NCI-H1105 (cell line): ENCODE results near the gene MLYCD.
A peak's percentile ranks its signal among the peaks of the same experiment; 100 is the strongest.

Experiments used
- DNase-seq: peaks from one replicate; lab custom pipeline; 2025; lab: John Stamatoyannopoulos, UW

MLYCD gene

DNA sequence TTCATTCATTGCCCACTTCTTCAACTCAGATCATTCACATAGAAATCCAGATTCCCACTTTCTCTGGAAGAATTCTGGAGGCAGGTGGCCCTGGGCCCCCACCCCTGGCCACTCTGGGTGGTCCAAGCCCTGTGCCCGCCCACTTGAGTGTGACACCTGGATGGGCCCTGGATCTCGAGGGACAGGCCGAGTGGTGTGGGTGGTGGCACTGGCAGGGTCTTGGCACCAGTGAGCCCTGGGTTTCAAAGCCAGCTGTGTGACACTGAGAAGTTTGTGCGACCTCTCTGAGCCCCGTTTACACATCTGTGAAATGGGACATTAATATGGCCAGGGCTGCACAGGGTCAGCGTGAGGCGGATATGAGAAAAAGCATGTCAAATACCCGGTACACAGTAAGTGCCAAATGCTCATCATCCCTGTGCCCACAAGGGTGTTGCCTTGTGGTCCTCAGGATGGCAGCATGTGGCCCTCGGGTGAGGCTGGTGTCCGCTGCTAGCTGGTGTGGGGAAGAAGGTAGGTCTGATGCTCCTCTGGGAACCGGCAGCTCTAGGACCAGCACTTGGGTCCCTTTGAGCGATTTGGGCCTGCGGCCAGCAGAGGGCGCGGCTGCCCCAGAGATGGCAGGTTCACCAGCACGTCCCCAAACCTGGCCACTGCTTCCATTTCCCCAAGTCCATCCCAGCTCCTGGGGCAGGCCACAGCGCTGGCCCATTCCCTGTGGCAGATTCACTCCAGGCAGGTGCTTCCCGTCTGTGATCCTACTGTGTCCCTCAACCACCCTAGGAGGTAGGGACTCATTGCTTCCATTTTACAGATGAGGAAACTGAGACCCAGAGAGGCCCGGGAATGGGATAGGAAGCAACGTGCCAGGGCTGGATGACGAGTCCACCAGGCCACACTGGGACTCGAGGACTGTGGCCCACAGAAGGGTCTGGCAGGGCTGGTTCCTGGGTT lies 57.7 kb downstream of the MLYCD start:
- peak; percentile 28 for DNase-seq

DNA sequence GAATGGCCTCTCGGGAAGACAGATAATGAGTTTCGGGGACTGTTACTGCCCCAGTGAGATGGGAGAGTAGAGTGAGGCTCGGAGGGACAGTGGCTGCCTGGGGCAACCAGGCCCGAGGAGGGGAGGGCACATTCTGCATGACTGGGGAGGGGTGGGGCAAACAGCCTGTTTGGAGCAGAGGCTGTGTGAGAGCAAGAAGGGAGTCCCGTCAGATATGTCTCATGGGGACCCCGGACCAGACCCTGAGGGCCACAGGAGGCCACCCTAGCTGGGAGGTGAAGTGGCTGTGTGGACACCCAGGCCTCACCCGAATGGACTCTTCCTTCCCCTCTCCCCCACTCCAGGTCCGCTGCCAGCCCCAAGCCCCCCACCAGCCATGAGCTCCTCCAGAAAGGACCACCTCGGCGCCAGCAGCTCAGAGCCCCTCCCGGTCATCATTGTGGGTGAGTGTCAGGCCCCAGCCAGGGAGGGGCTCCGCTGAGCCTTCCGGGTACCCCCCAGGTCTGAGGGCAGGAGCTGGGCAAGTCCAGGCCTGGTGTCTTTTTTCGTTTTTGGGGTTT lies 58.5 kb downstream of the MLYCD start:
- no peak for DNase-seq

DNA sequence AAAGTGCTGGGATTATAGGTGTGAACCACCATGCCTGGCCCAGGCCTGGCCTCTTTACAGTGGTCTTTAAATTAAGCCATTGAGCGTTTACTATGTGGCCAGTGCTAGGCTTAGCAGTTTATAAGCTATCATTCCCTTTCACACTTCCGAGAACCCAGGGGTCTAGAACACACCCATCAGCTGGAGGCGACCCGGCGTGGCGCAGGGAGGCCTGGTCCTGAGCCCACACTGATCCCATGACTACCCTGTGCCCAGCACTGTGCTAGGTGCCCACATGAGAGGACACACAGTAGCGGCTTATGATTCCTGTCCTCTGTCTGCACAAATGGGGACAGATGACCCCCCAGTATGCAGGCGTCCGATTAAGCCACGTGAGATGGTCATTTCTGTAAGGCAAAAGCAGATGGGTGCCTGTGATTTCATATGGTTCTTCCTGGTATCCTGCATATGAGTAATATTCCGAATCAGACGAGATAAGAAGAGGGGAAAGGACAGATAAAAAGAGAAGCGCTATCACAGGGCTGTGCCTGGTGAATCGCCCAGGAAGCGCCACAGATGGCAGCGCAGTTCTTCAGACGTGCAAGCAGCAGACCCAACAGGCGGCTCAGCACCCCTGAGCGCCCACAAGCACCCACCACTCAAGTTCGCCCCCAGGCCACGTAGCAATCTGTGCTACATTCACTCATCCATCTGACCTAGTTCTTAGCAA lies 59.4 kb downstream of the MLYCD start:
- DNase-seq: no peak

DNA sequence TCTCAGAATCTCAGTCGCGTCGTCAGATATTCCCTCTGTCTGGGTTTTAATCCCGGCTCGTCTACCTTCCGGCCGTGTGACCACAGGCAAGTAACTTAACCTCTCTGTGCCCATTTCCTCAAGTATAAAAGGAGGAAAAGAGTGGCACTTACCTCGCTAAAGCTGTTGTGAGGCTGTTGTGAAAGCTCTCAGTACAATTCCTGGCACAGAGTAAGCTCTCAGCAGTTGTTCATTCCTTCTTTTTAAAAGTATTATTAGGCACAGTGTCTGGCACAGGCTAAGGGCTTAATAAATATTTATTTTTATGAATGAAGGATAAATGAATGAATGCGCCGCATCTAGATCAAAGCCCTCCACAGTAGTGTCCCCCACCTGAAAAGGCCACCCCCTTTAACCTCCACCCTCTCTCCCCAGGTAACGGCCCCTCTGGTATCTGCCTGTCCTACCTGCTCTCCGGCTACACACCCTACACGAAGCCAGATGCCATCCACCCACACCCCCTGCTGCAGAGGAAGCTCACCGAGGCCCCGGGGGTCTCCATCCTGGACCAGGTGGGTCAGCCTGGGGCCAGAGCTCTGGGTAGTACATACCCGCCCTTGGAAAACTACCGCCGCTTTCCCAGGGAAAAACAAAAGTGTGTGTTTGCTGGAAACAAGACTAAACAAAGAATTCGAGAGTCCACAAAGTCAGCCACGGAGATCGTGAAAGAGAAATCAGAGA lies 60.1 kb downstream of the MLYCD start:
- DNase-seq: no peak

DNA sequence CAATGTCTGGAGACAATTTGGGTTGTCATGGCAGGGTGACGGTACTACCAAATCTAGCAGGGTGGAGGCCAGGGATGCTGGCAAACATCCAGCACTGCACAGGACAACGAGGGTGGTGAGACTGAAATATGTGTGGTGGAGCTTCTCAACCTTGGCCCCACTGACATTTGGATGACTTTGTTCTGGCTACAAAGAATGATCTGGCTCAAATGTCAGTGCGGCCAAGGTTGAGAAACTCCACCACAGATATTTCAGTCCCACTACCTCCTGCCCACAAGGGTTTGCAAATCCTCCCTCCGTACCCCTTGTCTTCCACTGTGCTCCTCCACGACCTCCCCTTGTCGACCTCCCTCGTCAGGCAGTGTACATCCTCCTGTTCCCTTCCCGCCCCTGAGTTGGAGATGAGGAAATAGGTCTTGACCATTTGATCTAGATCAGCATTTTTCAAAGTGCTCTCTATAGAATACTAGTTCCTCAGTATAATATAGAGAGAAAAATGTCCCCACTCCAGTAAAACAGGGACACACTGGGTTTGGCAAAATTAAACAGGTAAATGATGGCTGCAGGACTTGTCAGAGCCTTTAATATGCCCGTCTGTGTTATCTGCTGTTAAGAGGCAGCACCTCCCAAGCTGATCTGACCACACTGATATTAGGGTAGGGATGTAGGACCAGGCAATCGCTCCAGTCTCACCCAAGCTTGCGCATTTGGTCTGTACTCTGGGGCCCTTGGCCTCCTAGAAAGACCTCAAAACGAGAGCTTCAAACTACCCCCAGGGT lies 60.9 kb downstream of the MLYCD start:
- DNase-seq: no peak

DNA sequence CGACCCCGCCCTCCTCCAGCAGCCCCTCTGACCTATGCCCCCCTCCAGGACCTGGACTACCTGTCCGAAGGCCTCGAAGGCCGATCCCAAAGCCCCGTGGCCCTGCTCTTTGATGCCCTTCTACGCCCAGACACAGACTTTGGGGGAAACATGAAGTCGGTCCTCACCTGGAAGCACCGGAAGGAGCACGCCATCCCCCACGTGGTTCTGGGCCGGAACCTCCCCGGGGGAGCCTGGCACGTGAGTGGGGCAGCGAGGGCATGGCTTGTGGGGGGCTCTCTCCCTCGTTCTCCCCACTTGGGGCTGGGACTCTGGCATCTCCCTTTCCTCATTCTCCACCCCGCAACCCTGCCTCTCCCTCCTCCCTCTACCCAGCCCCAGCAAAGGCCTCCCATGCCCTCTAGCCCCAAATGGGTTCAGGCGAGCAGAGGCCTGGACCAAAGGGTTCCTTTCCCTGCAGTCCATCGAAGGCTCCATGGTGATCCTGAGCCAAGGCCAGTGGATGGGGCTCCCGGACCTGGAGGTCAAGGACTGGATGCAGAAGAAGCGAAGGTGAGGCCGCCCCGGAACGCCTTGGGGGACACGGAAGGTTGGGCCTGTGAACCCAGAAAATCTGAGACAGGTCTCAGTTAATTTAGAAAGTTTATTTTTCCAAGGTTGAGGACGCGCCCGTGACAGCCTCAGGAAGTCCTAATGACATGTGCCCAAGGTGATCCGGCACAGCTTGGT lies 61.8 kb downstream of the MLYCD start:
- no peak for DNase-seq

DNA sequence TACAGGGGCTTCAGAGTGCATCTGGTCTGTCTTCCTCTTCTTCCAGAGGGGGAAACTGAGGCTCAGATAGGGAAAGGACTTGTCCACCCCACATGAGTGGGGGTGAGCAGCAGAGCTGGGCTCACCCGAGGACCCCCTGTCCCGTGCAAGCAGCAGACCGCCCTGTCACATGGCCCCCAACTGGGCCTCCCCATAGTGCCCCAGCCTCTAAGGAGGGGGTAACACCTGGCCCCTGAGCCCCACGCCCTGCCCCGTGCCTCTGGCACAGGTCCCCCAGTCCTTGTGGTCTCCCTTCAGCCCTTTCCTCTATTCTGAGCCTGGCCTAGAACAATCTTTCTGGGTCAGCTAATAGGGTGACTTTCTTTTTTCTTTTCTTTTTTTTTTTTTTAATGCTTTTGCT lies 62.7 kb downstream of the MLYCD start:
- DNase-seq: no peak

DNA sequence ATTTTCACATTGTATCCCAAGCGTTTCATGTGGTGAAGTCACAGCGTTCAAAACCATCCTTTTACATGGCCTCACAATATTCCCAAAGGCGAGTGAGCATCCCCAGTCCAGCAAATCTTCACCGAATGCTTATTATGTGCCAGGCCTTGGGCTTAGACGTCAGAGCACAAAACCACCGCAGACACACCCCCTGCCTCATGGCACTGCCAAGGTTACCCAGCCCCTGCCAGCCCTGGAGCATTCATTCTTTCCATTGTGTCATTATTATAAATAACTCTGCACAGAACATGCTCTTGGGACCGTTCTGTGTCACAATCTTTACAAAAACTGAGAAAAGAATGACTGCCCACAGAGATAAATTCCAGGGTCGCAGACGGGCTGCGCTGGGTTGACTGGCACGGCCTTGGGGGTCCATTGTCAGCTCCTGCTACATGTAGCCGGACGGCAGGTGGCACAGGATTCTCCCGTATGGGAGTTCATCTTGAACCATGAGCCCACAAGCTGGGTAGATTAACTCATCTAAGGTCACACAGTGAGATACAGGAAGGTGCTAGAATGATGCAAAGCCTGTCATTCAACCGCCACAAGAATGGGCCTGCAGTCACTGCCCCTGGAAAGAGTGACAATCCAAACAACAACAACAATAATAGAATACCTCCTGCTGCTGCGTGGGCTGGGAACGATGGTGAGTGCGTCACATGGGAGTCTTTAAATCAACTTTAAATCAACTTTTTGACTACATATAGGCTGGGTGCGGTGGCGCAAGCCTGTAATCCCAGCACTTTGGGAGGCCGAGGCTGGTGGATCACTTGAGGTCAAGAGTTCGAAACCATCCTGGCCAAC lies 64.6 kb downstream of the MLYCD start:
- no peak for DNase-seq

DNA sequence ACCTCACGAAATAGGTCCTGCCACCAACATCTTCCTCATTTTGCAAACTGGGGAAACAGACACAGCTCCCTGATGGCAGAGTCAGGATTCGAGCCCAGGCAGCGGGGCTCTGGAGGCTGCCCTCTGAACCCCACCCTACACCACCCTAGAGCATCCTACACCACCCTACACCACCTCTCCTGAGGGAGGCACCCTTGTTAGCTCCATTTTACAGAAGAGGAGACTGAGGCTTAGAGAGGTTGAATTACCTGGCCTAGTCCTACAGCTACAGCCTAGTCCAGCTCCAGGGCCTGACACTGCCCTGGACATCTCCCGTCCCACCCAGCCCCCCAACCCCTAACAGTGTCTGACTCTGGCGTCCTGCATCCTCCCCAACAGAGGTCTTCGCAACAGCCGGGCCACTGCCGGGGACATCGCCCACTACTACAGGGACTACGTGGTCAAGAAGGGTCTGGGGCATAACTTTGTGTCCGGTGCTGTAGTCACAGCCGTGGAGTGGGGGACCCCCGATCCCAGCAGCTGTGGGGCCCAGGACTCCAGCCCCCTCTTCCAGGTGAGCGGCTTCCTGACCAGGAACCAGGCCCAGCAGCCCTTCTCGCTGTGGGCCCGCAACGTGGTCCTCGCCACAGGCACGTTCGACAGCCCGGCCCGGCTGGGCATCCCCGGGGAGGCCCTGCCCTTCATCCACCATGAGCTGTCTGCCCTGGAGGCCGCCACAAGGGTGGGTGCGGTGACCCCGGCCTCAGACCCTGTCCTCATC lies 65.9 kb downstream of the MLYCD start:
- no peak for DNase-seq

DNA sequence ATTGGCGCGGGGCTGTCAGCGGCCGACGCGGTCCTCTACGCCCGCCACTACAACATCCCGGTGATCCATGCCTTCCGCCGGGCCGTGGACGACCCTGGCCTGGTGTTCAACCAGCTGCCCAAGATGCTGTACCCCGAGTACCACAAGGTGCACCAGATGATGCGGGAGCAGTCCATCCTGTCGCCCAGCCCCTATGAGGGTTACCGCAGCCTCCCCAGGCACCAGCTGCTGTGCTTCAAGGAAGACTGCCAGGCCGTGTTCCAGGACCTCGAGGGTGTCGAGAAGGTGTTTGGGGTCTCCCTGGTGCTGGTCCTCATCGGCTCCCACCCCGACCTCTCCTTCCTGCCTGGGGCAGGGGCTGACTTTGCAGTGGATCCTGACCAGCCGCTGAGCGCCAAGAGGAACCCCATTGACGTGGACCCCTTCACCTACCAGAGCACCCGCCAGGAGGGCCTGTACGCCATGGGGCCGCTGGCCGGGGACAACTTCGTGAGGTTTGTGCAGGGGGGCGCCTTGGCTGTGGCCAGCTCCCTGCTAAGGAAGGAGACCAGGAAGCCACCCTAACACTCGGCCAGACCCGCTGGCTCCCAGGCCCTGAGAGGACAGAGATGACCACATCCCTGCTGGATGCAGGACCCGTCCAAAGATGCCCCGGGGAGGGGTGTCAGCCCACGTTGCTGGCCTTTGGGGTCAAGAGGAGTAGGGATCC lies 66.7 kb downstream of the MLYCD start:
- no peak for DNase-seq

DNA sequence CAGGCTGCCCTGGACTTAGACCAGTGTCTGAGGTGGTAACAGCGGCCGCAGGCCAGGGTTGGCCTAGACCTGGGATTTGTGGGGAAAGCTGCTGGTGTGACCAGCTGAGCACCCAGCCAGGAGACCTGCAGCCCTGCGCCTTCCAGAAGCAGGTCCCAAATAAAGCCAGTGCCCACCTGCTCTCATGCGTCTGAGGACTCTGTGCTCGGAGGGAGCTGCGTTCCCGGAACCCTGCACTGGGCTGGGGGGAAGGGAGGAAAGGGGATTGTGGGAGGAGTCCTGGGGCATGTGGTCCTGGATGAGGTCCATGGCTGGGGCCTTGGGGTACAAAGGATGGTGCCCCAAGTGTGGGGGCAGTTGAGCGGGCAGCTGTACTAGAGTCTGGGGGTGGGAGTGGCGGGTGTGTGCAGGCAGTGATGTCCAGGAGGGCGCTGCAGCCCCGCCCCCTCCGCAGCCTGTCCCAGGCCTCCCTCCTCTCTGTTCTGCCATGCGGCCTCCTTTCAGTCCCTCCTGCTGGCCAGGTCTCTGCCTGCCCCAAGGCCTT lies 67.3 kb downstream of the MLYCD start:
- no peak for DNase-seq

DNA sequence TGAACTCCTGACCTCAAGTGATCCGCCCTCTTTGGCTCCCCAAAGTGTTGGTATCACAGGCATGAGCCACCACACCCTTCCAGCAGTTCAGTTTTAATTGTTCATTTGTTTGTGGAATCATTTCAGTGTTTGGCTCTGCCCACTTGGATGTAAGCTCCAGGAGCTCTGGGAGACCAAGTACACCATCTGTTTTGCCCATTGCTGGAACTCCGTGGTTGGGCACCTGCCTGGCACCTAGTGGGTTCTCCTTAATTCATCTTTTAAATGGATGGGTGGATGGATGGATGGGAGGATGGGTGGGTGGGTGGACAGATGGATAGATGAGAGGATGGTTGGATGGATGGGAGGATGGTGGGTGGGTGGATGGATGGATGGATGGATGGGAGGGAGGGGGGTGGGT lies 68.2 kb downstream of the MLYCD start:
- no peak for DNase-seq

DNA sequence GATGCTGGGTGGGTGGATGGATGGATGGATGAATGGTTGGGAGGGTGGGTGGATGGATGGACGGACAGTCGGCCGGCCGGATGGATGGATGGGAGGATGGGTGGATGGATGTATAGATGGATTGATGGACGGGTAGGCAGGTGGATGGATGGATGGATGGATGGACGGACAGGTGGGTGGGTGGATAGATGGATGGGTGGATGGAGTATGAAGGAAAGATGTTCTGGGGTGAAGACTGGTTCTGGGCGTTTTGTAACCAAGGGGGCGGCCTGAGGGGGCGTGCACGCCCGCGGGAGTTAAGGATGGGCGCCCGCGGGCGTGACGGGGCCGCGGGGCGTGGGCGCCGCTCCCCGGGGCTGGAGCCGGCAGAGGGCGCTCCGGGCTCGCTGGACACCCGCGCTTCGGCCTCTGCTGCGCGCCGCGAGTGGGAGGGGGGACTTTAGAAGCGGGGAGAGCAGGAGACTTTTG lies 69.0 kb downstream of the MLYCD start, which contains the start of gene NECAB2:
Gene NECAB2 (plus strand): TSS at position 407 of the 468 bp plus-strand sequence. CDS start 405 bp downstream, outside the sequence.
- peak; percentile 1 for DNase-seq

DNA sequence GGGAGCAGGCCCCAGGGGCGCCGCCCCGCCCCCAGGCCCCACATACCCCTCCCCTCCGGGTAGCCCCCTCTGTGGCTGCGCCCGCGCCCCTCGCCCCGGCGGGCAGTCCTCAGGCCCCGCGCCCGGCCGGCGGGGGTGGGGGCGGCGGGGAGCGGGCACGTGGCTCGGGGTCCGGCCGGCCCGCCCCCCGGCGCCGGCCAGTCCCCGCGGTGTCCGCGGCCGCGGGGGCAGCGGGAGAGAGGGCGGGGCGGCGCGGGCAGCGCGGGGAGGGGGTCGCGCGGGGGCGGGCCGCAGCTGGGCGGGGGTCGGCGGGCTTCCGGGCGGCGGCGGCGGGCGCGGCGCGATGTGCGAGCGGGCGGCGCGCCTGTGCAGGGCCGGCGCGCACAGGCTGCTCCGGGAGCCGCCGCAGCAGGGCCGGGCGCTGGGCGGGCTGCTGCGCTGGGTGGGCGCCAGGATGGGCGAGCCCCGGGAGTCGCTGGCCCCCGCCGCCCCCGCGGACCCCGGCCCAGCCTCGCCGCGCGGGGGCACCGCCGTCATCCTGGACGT lies 69.5 kb downstream of the MLYCD start:
- DNase-seq: no peak

DNA sequence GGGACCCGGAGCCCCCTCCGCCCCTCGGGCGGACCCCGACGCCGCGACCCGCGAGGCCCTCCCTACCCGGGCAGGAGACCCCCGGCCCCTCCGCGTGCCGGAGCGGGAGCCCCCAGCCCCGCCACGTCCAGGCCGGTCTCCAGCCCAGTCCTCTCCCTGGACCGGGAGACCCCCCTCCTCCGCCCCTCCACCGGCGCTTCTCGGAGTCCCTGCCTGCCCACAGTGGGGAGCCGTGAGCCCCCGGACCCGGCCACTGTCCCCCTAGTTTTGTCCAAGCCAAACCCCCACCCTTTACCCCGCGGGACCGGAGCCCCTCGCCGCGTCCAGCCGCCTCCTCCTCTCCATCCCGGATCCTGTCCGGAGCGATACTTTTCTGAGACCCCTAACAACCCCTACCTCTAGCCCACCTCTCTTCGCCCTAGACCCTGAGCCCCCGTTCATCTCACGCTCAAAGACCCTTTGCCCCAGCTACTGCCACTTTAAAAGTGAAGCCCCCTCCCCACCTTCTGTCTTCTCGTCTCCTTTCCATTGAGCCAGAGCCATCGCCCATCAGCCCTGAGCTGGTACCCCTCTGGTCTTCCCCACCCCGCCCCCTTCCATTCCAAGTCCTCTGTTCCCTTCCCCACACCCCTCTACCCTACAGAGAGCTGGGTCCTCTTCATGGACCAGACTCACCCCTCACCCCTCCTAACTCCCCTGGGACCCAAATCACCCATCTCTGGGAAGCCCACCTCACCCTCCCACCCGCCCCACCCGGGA lies 70.2 kb downstream of the MLYCD start:
- DNase-seq: no peak

DNA sequence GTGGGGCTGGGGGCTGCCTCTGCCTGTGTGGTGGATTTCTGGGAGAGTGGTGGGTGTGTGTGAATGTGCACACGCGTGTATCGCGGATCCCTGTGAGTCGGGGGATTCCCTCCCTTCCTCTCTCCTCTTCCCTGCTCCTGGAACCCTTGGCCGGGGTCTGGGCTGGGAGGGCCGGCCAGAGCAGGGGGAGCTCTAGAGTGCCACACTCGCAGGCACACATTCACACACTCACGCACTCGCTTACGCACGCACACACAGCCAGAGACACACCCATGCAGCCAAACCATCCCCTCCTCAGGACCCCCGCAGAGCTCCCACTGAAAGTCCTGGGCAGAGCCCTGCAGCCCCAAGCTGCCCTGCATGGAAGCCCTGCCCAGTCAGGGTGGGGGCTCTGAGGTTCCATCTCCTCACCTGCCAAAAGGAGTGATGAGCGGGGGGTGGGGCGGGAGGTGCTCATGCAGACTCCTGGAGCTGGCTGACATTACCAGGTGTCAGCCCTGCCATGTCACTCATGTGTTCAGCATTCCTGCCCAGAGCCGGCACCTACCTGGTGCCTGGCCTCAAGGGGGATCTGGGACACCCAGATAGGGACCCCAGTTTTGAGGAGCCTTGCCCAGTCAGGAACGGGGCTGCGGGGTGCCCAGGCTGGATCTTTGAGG lies 71.0 kb downstream of the MLYCD start:
- DNase-seq: no peak
